Measurements from ENCODE around the gene XAGE2. TPM values are rescaled to one million over a fixed set of nuclear protein-coding genes. Genes with fewer than 3 reads are reported as not detected.

The XAGE2 gene
- total and polyA plus RNA-seq, 4 donors, result not detected

- Histone ChIP-seq H3K36me3 (ENCODE audit: control insufficient read depth in 4 of 4, insufficient read depth in 3 of 4, low read depth in 1 of 4, low read length in 3 of 4) (no peaks in the 10 kb centered on the region), H3K27ac (ENCODE audit: low read depth in 1 of 2, low read length in 2 of 2) (no peak overlapping the region), H3K27me3 (ENCODE audit: control insufficient read depth in 4 of 4, insufficient read depth in 4 of 4, low read length in 3 of 4) (no peaks in the 10 kb centered on the region), H3K4me3 (ENCODE audit: low read depth in 1 of 3, low read length in 3 of 3) (no peak overlapping the region), H3K9me3 (ENCODE audit: control insufficient read depth in 4 of 4, low read length in 3 of 4) (no peaks in the 10 kb centered on the region), H3K4me1 (ENCODE audit: control insufficient read depth in 4 of 4, insufficient read depth in 4 of 4, low read length in 3 of 4) (no peaks in the 10 kb centered on the region), H3K9ac (ENCODE audit: low read depth in 1 of 2, low read length in 2 of 2) (no peak overlapping the region)
- peak; percentile 62 for DNase-seq (ENCODE audit: low spot score)
- no peak for TF ChIP-seq FOXA2 (IDR thresholded peaks at IDR 0.05)
- no peak for TF ChIP-seq NR2F2 (IDR thresholded peaks at IDR 0.05)
- no peak for TF ChIP-seq FOXA1 (IDR thresholded peaks at IDR 0.05)
- no peak for TF ChIP-seq MAX (IDR thresholded peaks at IDR 0.05)
- TF ChIP-seq HNF4G (IDR thresholded peaks at IDR 0.05), result no peak
- WGBS, result 84% methylated on average over 8 of the region's 8 CpGs
Measured at GRCh38 chrX:52346174-52347165, 22.4 kb upstream of the XAGE2 start.

- Histone ChIP-seq H3K9ac (ENCODE audit: low read depth in 1 of 2, low read length in 2 of 2) (no peak overlapping the region), H3K27me3 (ENCODE audit: control insufficient read depth in 4 of 4, insufficient read depth in 4 of 4, low read length in 3 of 4) (no peaks in the 10 kb centered on the region), H3K4me3 (ENCODE audit: low read depth in 1 of 3, low read length in 3 of 3) (no peak overlapping the region), H3K9me3 (ENCODE audit: control insufficient read depth in 4 of 4, low read length in 3 of 4) (no peaks in the 10 kb centered on the region), H3K4me1 (ENCODE audit: control insufficient read depth in 4 of 4, insufficient read depth in 4 of 4, low read length in 3 of 4) (no peaks in the 10 kb centered on the region), H3K36me3 (ENCODE audit: control insufficient read depth in 4 of 4, insufficient read depth in 3 of 4, low read depth in 1 of 4, low read length in 3 of 4) (no peaks in the 10 kb centered on the region), H3K27ac (ENCODE audit: low read depth in 1 of 2, low read length in 2 of 2) (no peak overlapping the region)
- WGBS, result 85% methylated on average over 6 of the region's 6 CpGs
- no peak for DNase-seq (ENCODE audit: low spot score)
- TF ChIP-seq CTCF (IDR thresholded peaks at IDR 0.05; ENCODE audit: low read depth, low read length, missing input control) (no peak), HNF4G (IDR thresholded peaks at IDR 0.05) (no peak), NR2F2 (IDR thresholded peaks at IDR 0.05) (no peak), TAF1 (conservative IDR thresholded peaks at IDR 0.05) (no peak), GABPA (IDR thresholded peaks at IDR 0.05 in 1 of 2, conservative IDR thresholded peaks at IDR 0.05 in 1 of 2) (no peak), ATF3 (IDR thresholded peaks at IDR 0.05) (no peak)
Measured at GRCh38 chrX:52349681-52350080, 19.1 kb upstream of the XAGE2 start.

GRCh38 chrX:52352551-52352950 is 16.3 kb upstream of the XAGE2 start:
- TF ChIP-seq TAF1 (conservative IDR thresholded peaks at IDR 0.05) (no peak), EGR1 (IDR thresholded peaks at IDR 0.05; ENCODE audit: low read depth in 2 of 2) (no peak), JUND (IDR thresholded peaks at IDR 0.05) (no peak), HNF4A (conservative IDR thresholded peaks at IDR 0.05) (no peak), HNF4G (IDR thresholded peaks at IDR 0.05) (no peak), FOXA1 (IDR thresholded peaks at IDR 0.05) (no peak), RXRA (IDR thresholded peaks at IDR 0.05) (no peak), RAD21 (IDR thresholded peaks at IDR 0.05) (no peak), FOXA2 (IDR thresholded peaks at IDR 0.05) (no peak), REST (IDR thresholded peaks at IDR 0.05) (no peak), SP1 (IDR thresholded peaks at IDR 0.05) (no peak)
- H3K27me3 ChIP-seq (ENCODE audit: control insufficient read depth in 4 of 4, insufficient read depth in 4 of 4, low read length in 3 of 4), result peaks cover 0 to 2% (median 0%) of the 10 kb centered on the region in 4 donors
- H3K4me1 ChIP-seq (ENCODE audit: control insufficient read depth in 4 of 4, insufficient read depth in 4 of 4, low read length in 3 of 4), result no peaks in the 10 kb centered on the region
- no peak overlapping the region for H3K9ac ChIP-seq (ENCODE audit: low read depth in 1 of 2, low read length in 2 of 2)
- no peaks in the 10 kb centered on the region for H3K9me3 ChIP-seq (ENCODE audit: control insufficient read depth in 4 of 4, low read length in 3 of 4)
- DNase-seq (ENCODE audit: low spot score), result no peak
- WGBS, result 81% methylated on average over 1 of the region's 1 CpG
- H3K4me3 ChIP-seq (ENCODE audit: low read depth in 1 of 3, low read length in 3 of 3), result no peak overlapping the region
- no peaks in the 10 kb centered on the region for H3K36me3 ChIP-seq (ENCODE audit: control insufficient read depth in 4 of 4, insufficient read depth in 3 of 4, low read depth in 1 of 4, low read length in 3 of 4)
- H3K27ac ChIP-seq (ENCODE audit: low read depth in 1 of 2, low read length in 2 of 2), result no peak overlapping the region
